SK-N-SH (cell line): ENCODE measurements around the gene TGOLN2.
"Not testable (repeated sequence)": the region's sequence is repeated elsewhere in the genome, so short reads cannot be mapped to it uniquely, and the experiment has no call there.

ENCODE experiments used
- RFX5 ChIP-seq: IDR thresholded peaks from 2 replicates; pipeline ENCODE4 v1.6.1; 2012; ENCODE audit warnings: mild to moderate bottlenecking, improper control_type of control experiment, low read length
- RXRA ChIP-seq: IDR thresholded peaks from 2 replicates; pipeline ENCODE4 v1.4.0; 2012; ENCODE audit warnings: low read depth, mild to moderate bottlenecking, borderline replicate concordance
- SMC3 ChIP-seq: IDR thresholded peaks from 2 replicates; pipeline ENCODE4 v1.6.1; 2012; ENCODE audit warnings: low read depth, low read length, improper control_type of control experiment
- TEAD4 ChIP-seq: IDR thresholded peaks from 2 replicates; pipeline ENCODE4 v1.4.0; 2012; ENCODE audit warnings: mild to moderate bottlenecking, borderline replicate concordance; ENCODE audit not compliant: insufficient read depth
- TF ChIP-seq, protein P1 (sequence below): fragments of 200-600 bp; sonication (generic); IDR thresholded peaks from 2 replicates; pipeline ENCODE4 v1.6.1; 2017; ENCODE audit warnings: antibody characterized with exemption, mild to moderate bottlenecking, moderate library complexity

DNA sequence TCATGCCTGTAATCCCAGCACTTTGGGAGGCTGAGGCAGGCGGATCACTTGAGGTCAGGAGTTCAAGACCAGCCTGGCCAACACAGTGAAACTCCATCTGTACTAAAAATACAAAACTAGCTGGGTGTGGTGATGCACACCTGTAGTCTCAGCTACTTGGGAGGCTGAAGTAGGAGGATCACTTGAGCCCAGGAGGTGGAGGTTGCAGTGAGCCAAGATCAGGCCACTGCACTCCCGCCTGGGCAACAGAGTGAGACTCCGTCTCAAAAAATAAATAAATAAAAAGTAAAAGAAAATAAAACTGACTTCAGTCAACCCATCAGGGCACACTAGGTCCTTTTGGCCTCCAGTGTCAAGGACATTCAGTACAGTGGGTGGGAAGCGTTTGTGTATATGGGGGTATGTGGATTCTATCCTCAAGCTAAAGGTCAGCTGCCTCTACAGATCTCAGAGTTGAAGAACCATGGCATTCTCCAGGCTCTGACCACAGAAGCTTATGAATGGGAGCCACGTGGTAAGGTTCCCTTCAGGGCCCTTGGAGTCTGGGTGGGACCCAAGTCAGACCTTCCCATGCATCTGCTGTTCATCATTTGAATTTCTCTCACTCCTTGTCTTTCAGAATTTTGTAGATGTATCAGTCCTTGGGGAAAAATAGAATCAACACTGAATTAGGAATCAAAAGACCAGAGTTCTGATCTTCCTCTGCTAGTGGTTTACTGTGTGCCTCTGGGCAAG, 35.0 kb upstream of the TGOLN2 start:
- TF ChIP-seq, protein P1, sequence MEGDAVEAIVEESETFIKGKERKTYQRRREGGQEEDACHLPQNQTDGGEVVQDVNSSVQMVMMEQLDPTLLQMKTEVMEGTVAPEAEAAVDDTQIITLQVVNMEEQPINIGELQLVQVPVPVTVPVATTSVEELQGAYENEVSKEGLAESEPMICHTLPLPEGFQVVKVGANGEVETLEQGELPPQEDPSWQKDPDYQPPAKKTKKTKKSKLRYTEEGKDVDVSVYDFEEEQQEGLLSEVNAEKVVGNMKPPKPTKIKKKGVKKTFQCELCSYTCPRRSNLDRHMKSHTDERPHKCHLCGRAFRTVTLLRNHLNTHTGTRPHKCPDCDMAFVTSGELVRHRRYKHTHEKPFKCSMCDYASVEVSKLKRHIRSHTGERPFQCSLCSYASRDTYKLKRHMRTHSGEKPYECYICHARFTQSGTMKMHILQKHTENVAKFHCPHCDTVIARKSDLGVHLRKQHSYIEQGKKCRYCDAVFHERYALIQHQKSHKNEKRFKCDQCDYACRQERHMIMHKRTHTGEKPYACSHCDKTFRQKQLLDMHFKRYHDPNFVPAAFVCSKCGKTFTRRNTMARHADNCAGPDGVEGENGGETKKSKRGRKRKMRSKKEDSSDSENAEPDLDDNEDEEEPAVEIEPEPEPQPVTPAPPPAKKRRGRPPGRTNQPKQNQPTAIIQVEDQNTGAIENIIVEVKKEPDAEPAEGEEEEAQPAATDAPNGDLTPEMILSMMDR, result not testable (repeated sequence)
- not testable (repeated sequence) for TF ChIP-seq SMC3, RXRA, RFX5, TEAD4
